Sigmoid colon (tissue), 7 donors: ENCODE results near the gene VAV3. TPM values are rescaled to one million over a fixed set of nuclear protein-coding genes. Genes with fewer than 3 reads are reported as not detected.
"Not testable (repeated sequence)": the region's sequence is repeated elsewhere in the genome, so short reads cannot be mapped to it uniquely, and the experiment has no call there.

Experiments used
- DNase-seq: peaks from one replicate; pipeline ENCODE4 v3.0.0-alpha.2; 2019
- H3K27ac ChIP-seq, 4 donors: fragments of 200-600 bp; sonication (generic); one replicate each; pipeline ENCODE4 v1.5.1; 2016 to 2019; ENCODE audit warnings: mild to moderate bottlenecking in 1 of 4
- H3K27me3 ChIP-seq, 3 donors: fragments of 200-600 bp; sonication (generic); one replicate each; pipeline ENCODE4 v1.5.1; 2019; ENCODE audit warnings: mild to moderate bottlenecking in 1 of 3
- H3K36me3 ChIP-seq, 4 donors: fragments of 200-600 bp; sonication (generic); one replicate each; pipeline ENCODE4 v1.5.1; 2016 to 2019
- H3K4me1 ChIP-seq, 4 donors: fragments of 200-600 bp; sonication (generic); one replicate each; pipeline ENCODE4 v1.5.1; 2017 to 2019
- H3K4me3 ChIP-seq, 4 donors: fragments of 200-600 bp; sonication (generic); one replicate each; pipeline ENCODE4 v1.5.1; 2017 to 2019; ENCODE audit warnings: mild to moderate bottlenecking in 2 of 4, moderate library complexity in 1 of 4
- H3K9me3 ChIP-seq, 4 donors: fragments of 200-600 bp in 3 of 4; sonication (generic) in 3 of 4; one replicate each; pipeline versions ENCODE4 v1.5.1 to v1.6.1; 2013 to 2019
- CTCF ChIP-seq, 4 experiments: fragments of 450-650 bp in 3 of 4; fragments of 200-600 bp in 1 of 4; IDR thresholded peaks; one replicate each; pipeline ENCODE4 v1.5.1; 2016 to 2019; ENCODE audit warnings: antibody characterized with exemption in 4 of 4, mild to moderate bottlenecking in 3 of 4, moderate library complexity in 2 of 4
- EP300 ChIP-seq, 4 donors: sonication (generic); formaldehyde crosslinking; IDR thresholded peaks; one replicate each; pipeline ENCODE4 v1.6.1; 2017; ENCODE audit warnings: antibody characterized with exemption in 4 of 4
- POLR2A ChIP-seq, 2 donors: fragments of 450-650 bp; IDR thresholded peaks; one replicate each; pipeline ENCODE4 v1.6.1; 2016; ENCODE audit warnings: antibody characterized with exemption in 2 of 2, mild to moderate bottlenecking in 2 of 2, moderate library complexity in 2 of 2
- POLR2AphosphoS5 ChIP-seq, 4 donors: sonication (generic); formaldehyde crosslinking; IDR thresholded peaks; one replicate each; pipeline ENCODE4 v1.6.1; 2017; ENCODE audit warnings: antibody characterized with exemption in 4 of 4
- WGBS, 2 donors: extraction: QIAGEN DNeasy Blood & Tissue Kit; methylation state at CpG; one replicate each; pipeline ENCODE4 v1.1.7; 2013; 5-methylcytosine and 5-hydroxymethylcytosine counted together
- intact Hi-C: fragments of 100-400 bp; cut with DNase I; formaldehyde crosslinking; loops from one replicate; pipeline ENCODE4 v1.15.1; 2023
- polyA plus RNA-seq, 3 donors: library from polyadenylated mRNA; stranded (reverse); fragments of 200-250 nt; gene quantifications; one replicate each; pipeline ENCODE4 v1.2.3, GENCODE V29; 2013
- total RNA-seq, 4 donors: library from RNA; depleted of rRNA; stranded (reverse); fragments of >200 nt; gene quantifications; one replicate each; pipeline ENCODE4 v1.1.0, GENCODE V29; 2016
- donor health status: healthy with polysubstance abuse.
- donor health status: Bipolar disorder and iron deficiency.
- donor health status: healthy.

Gene VAV3
- total and polyA plus RNA-seq, 7 donors: 3.5 to 72.1 (median 17.3) TPM

- DNase-seq: no peak
- TF ChIP-seq CTCF (IDR thresholded peaks at IDR 0.05): no peak
- no peak for TF ChIP-seq POLR2AphosphoS5 (IDR thresholded peaks at IDR 0.05)
- TF ChIP-seq EP300 (IDR thresholded peaks at IDR 0.05): no peak
- no peak for TF ChIP-seq POLR2A (IDR thresholded peaks at IDR 0.05)
- Histone ChIP-seq H3K9me3 (no peaks in the 10 kb centered on the region), H3K4me3 (no peak overlapping the region), H3K27me3 (no peaks in the 10 kb centered on the region), H3K36me3 (no peaks in the 10 kb centered on the region), H3K4me1 (no peaks in the 10 kb centered on the region), H3K27ac (no peak overlapping the region)
- intact Hi-C loops: no loop called here
Measured at GRCh38 chr1:108009603-108010195, 44.7 kb upstream of the VAV3 start.

GRCh38 chr1:108007531-108007930 is 42.6 kb upstream of the VAV3 start:
- no peaks in the 10 kb centered on the region for H3K36me3 ChIP-seq
- no peak overlapping the region for H3K27ac ChIP-seq
- intact Hi-C loops: no loop called here

GRCh38 chr1:108007070-108007469 is 42.1 kb upstream of the VAV3 start:
- Histone ChIP-seq H3K4me1 (no peaks in the 10 kb centered on the region), H3K4me3 (no peak overlapping the region), H3K36me3 (no peaks in the 10 kb centered on the region), H3K9me3 (no peaks in the 10 kb centered on the region), H3K27me3 (no peaks in the 10 kb centered on the region), H3K27ac (no peak overlapping the region)
- intact Hi-C loops: no loop called here
- WGBS, 2 donors: 67 to 83% methylated on average over 1 of the region's 1 CpG
- TF ChIP-seq CTCF (IDR thresholded peaks at IDR 0.05) (no peak), POLR2A (IDR thresholded peaks at IDR 0.05) (no peak), POLR2AphosphoS5 (IDR thresholded peaks at IDR 0.05) (no peak), EP300 (IDR thresholded peaks at IDR 0.05) (no peak)
- DNase-seq: no peak

More at GRCh38 chr1:108007531-108007930, 42.6 kb upstream of the VAV3 start:
- Histone ChIP-seq H3K9me3 (no peaks in the 10 kb centered on the region), H3K27me3 (no peaks in the 10 kb centered on the region), H3K4me1 (no peaks in the 10 kb centered on the region), H3K4me3 (no peak overlapping the region)
- TF ChIP-seq EP300 (IDR thresholded peaks at IDR 0.05) (no peak), CTCF (IDR thresholded peaks at IDR 0.05) (no peak)
- 59 to 73% methylated on average over 2 of the region's 2 CpGs for WGBS, 2 donors
- DNase-seq: no peak

GRCh38 chr1:108004919-108005318 is 39.9 kb upstream of the VAV3 start:
- 64 to 81% methylated on average over 3 of the region's 3 CpGs for WGBS, 2 donors

GRCh38 chr1:108000620-108001111 is 35.7 kb upstream of the VAV3 start:
- 14 to 34% methylated on average over 2 of the region's 2 CpGs for WGBS, 2 donors
- DNase-seq: peak; percentile 63

More at GRCh38 chr1:108004919-108005318, 39.9 kb upstream of the VAV3 start:
- H3K9me3 ChIP-seq, H3K4me1 ChIP-seq, H3K27me3 ChIP-seq, H3K27ac ChIP-seq, H3K36me3 ChIP-seq, H3K4me3 ChIP-seq, DNase-seq, intact Hi-C loops: not testable (repeated sequence)

More at GRCh38 chr1:108000620-108001111, 35.7 kb upstream of the VAV3 start:
- Histone ChIP-seq H3K27ac (no peak overlapping the region), H3K36me3 (no peaks in the 10 kb centered on the region), H3K9me3 (no peaks in the 10 kb centered on the region), H3K4me1 (no peaks in the 10 kb centered on the region), H3K27me3 (no peaks in the 10 kb centered on the region), H3K4me3 (no peak overlapping the region)
- intact Hi-C loops: no loop called here
- TF ChIP-seq EP300 (IDR thresholded peaks at IDR 0.05): no peak
- no peak for TF ChIP-seq CTCF (IDR thresholded peaks at IDR 0.05)
- TF ChIP-seq POLR2AphosphoS5 (IDR thresholded peaks at IDR 0.05): no peak
- TF ChIP-seq POLR2A (IDR thresholded peaks at IDR 0.05): no peak
